Vagina (tissue), 2 donors: ENCODE results near the gene BCL2L14. TPM values are rescaled to one million over a fixed set of nuclear protein-coding genes. Genes with fewer than 3 reads are reported as not detected.
"Not testable (repeated sequence)": the region's sequence is repeated elsewhere in the genome, so short reads cannot be mapped to it uniquely, and the experiment has no call there.

Experiments used
- DNase-seq, 2 donors: peaks; one replicate each; pipeline ENCODE4 v3.0.0-alpha.2; 2017; ENCODE audit errors: extremely low spot score in 2 of 2
- H3K27ac ChIP-seq: fragments of 200-600 bp; sonication (generic); one replicate; pipeline ENCODE4 v1.5.1; 2019
- H3K27me3 ChIP-seq: fragments of 200-600 bp; sonication (generic); one replicate; pipeline ENCODE4 v1.5.1; 2019
- H3K36me3 ChIP-seq, 2 donors: fragments of 200-600 bp; sonication (generic); one replicate each; pipeline ENCODE4 v1.5.1; 2017 to 2019
- H3K4me1 ChIP-seq: fragments of 200-600 bp; sonication (generic); one replicate; pipeline ENCODE4 v1.5.1; 2019
- H3K4me3 ChIP-seq, 2 donors: fragments of 200-600 bp; sonication (generic); 1 replicate in 1 of 2; 2 replicates in 1 of 2; pipeline ENCODE4 v1.5.1; 2016 to 2019
- H3K9me3 ChIP-seq: fragments of 200-600 bp; sonication (generic); one replicate; pipeline ENCODE4 v1.5.1; 2019
- POLR2A ChIP-seq, 2 donors: fragments of 450-650 bp; IDR thresholded peaks; one replicate each; pipeline ENCODE4 v1.6.1; 2017; ENCODE audit warnings: antibody characterized with exemption in 2 of 2, mild to moderate bottlenecking in 2 of 2, moderate library complexity in 2 of 2
- POLR2AphosphoS5 ChIP-seq, 2 donors: sonication (generic); formaldehyde crosslinking; IDR thresholded peaks; one replicate each; pipeline ENCODE4 v1.9.0; 2017; ENCODE audit warnings: antibody characterized with exemption in 2 of 2, mild to moderate bottlenecking in 2 of 2, low read depth in 1 of 2; ENCODE audit not compliant: insufficient read depth in 1 of 2
- intact Hi-C: fragments of 100-400 bp; cut with DNase I; formaldehyde crosslinking; loops from one replicate; pipeline ENCODE4 v1.15.1; 2023
- total RNA-seq: library from RNA; depleted of rRNA; stranded (reverse); fragments of >200 nt; gene quantifications from one replicate; pipeline ENCODE4 v1.2.3, GENCODE V29; 2016
- TF ChIP-seq, protein P1 (sequence below), 3 experiments: fragments of 450-650 bp in 2 of 3; fragments of 200-600 bp in 1 of 3; sonication (generic) in 1 of 3; IDR thresholded peaks; one replicate each; pipeline ENCODE4 v1.5.1; 2017 to 2019; ENCODE audit warnings: antibody characterized with exemption in 3 of 3, mild to moderate bottlenecking in 2 of 3, moderate library complexity in 2 of 3

The BCL2L14 gene
- total RNA-seq, 1 donor from 2014 or later = not detected

DNA sequence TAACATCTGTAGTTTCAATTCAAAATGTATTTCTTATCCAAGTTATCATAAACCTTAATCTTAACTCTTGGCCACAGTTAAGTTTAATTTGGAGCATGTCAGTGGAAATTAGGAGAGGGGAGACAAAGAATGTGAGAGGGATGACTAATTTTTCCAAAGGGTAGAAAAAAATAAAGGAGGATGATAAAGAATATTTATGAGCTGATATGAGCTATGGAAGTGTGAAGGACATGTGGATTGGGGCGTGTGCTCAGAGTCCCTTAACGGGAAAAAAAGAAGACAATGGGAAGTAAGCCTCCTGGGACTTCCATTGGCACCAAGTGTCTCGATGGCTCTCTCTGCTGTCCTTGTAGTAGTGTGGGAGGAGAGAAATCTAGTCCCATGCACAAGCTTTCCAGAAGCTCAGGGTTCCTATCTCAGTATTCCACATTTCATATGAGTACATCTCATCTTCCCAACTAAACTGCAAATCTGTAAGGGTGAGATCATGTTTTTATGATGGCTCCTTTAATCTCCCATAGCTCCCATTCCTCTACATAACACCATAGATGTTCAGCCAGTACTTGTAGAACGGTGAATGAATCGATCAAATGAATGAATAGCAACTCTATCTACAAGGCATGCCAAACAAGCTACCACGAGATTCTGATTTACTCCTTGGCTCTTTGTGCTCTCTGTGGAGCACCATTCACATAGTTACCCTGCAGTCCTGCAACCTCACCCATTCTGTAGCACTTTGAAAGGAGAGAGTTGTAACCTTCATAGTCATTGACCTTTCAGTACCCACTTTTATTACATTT, 27.4 kb downstream of the BCL2L14 start:
- Histone ChIP-seq H3K4me1 (no peaks in the 10 kb centered on the region), H3K9me3 (no peaks in the 10 kb centered on the region), H3K36me3 (no peaks in the 10 kb centered on the region), H3K4me3 (no peak overlapping the region), H3K27me3 (no peaks in the 10 kb centered on the region), H3K27ac (no peak overlapping the region)
- TF ChIP-seq POLR2A (IDR thresholded peaks at IDR 0.05) (no peak), POLR2AphosphoS5 (IDR thresholded peaks at IDR 0.05; ENCODE audit: insufficient read depth in 1 of 2, low read depth in 1 of 2) (no peak)
- TF ChIP-seq, protein P1, sequence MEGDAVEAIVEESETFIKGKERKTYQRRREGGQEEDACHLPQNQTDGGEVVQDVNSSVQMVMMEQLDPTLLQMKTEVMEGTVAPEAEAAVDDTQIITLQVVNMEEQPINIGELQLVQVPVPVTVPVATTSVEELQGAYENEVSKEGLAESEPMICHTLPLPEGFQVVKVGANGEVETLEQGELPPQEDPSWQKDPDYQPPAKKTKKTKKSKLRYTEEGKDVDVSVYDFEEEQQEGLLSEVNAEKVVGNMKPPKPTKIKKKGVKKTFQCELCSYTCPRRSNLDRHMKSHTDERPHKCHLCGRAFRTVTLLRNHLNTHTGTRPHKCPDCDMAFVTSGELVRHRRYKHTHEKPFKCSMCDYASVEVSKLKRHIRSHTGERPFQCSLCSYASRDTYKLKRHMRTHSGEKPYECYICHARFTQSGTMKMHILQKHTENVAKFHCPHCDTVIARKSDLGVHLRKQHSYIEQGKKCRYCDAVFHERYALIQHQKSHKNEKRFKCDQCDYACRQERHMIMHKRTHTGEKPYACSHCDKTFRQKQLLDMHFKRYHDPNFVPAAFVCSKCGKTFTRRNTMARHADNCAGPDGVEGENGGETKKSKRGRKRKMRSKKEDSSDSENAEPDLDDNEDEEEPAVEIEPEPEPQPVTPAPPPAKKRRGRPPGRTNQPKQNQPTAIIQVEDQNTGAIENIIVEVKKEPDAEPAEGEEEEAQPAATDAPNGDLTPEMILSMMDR (IDR thresholded peaks at IDR 0.05) = no peak
- intact Hi-C loops = no loop called here
- DNase-seq = no peak

DNA sequence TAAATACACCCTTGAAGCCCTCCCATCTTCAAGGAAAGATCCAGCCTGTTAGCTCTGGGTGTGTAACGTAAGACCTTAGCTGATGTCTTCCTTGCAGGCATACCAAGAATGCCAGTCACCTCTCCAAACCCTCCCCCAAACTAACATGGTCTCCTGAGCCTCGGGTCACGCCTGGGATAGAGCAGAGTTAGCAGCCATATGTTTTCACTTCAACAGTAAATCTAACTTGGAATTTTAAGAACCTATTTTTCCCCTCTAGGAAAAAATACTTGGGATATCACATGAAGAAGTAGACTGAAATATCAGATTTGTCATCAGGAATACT, 27.9 kb downstream of the BCL2L14 start:
- TF ChIP-seq POLR2A (IDR thresholded peaks at IDR 0.05) (no peak), POLR2AphosphoS5 (IDR thresholded peaks at IDR 0.05; ENCODE audit: insufficient read depth in 1 of 2, low read depth in 1 of 2) (no peak)
- TF ChIP-seq, protein P1 (IDR thresholded peaks at IDR 0.05) = no peak
- no peak for DNase-seq
- no peaks in the 10 kb centered on the region for H3K27me3 ChIP-seq
- H3K9me3 ChIP-seq = no peaks in the 10 kb centered on the region
- intact Hi-C loops = no loop called here
- no peaks in the 10 kb centered on the region for H3K4me1 ChIP-seq
- no peak overlapping the region for H3K27ac ChIP-seq
- H3K4me3 ChIP-seq = no peak overlapping the region
- H3K36me3 ChIP-seq = no peaks in the 10 kb centered on the region

DNA sequence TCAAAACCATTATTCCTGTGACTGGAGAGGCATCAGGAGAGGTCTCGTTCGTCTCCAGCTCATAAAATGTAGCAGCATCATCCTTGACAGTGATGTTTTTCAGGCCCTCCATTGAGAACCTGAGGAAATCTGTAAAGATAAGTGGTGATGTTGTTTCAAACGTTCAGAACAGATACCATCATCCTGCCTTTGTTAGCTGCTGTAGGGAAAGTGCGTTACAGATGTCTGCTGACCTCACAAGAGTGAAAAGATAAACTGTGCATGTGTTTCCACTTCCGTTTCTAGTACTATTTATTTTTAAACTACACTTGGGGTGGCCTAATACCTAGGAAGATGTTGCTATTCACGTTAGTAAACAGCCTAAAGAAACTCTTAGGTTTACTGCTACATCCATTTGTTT, 28.4 kb downstream of the BCL2L14 start:
- Histone ChIP-seq H3K27me3 (no peaks in the 10 kb centered on the region), H3K36me3 (no peaks in the 10 kb centered on the region), H3K4me3 (no peak overlapping the region), H3K4me1 (no peaks in the 10 kb centered on the region), H3K9me3 (no peaks in the 10 kb centered on the region), H3K27ac (no peak overlapping the region)
- no peak for DNase-seq
- intact Hi-C loops = no loop called here
- TF ChIP-seq POLR2A (IDR thresholded peaks at IDR 0.05) (no peak), POLR2AphosphoS5 (IDR thresholded peaks at IDR 0.05; ENCODE audit: insufficient read depth in 1 of 2, low read depth in 1 of 2) (no peak)
- TF ChIP-seq, protein P1 (IDR thresholded peaks at IDR 0.05) = no peak

DNA sequence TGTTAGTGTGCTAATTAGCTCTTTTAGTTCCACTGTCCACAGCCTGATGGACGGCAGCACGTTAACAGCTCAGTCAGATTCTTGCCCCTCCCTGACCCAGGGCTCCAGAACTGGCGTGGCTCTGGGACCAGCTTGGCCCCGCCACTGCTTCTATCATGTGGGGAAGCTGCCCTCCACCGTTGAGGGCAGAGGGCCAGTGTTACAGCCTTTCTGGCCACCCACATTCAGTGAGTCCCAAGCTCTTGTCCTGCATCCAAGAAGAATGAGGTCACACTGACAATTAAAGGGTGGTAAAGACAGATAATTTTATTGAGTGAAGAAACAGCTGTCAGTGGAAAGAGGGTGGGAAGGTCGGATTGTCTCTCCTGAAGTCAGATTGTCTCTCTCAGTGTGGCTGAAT, 36.9 kb downstream of the BCL2L14 start:
- Histone ChIP-seq H3K4me3 (no peak overlapping the region), H3K4me1 (no peaks in the 10 kb centered on the region), H3K27ac (no peak overlapping the region), H3K27me3 (no peaks in the 10 kb centered on the region), H3K9me3 (peaks cover 5% of the 10 kb centered on the region), H3K36me3 (no peaks in the 10 kb centered on the region)
- no peak for DNase-seq
- intact Hi-C loops = no loop called here
- TF ChIP-seq, protein P1 (IDR thresholded peaks at IDR 0.05) = no peak
- TF ChIP-seq POLR2AphosphoS5 (IDR thresholded peaks at IDR 0.05; ENCODE audit: insufficient read depth in 1 of 2, low read depth in 1 of 2) (no peak), POLR2A (IDR thresholded peaks at IDR 0.05) (no peak)

DNA sequence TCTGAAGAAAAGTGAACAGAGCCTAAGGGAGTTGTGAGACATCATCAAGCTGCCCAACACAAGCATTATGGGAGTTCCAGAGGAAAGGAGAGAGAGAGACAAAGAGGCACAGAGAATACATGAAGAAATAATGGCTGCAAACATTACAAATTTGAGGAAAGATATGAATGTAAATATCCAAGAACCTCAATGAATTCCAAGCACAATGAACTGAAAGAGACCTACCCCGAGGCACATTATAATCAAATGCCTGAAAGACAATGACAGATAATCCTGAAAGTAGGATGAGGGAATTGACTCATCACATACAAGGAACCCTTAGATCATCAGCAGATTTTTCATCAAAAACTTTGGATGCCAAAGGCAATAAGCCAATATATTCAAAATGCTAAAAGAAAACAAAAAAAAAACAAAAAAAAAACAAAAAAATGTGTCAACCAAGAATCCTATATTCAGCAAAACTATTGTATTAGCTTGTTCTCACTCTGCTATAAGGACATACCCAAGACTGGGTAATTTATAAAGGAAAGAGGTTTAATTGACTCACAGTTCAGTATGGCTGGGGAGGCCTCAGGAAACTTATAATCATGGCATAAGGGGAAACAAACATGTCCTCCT, 37.8 kb downstream of the BCL2L14 start:
- Histone ChIP-seq H3K27me3 (no peaks in the 10 kb centered on the region), H3K36me3 (no peaks in the 10 kb centered on the region), H3K27ac (no peak overlapping the region), H3K4me3 (no peak overlapping the region), H3K9me3 (peaks cover 5% of the 10 kb centered on the region), H3K4me1 (no peaks in the 10 kb centered on the region)
- no peak for TF ChIP-seq POLR2A (IDR thresholded peaks at IDR 0.05)
- TF ChIP-seq, protein P1 (IDR thresholded peaks at IDR 0.05) = no peak
- TF ChIP-seq POLR2AphosphoS5 (IDR thresholded peaks at IDR 0.05; ENCODE audit: insufficient read depth in 1 of 2, low read depth in 1 of 2) = no peak
- DNase-seq = no peak
- intact Hi-C loops = no loop called here

DNA sequence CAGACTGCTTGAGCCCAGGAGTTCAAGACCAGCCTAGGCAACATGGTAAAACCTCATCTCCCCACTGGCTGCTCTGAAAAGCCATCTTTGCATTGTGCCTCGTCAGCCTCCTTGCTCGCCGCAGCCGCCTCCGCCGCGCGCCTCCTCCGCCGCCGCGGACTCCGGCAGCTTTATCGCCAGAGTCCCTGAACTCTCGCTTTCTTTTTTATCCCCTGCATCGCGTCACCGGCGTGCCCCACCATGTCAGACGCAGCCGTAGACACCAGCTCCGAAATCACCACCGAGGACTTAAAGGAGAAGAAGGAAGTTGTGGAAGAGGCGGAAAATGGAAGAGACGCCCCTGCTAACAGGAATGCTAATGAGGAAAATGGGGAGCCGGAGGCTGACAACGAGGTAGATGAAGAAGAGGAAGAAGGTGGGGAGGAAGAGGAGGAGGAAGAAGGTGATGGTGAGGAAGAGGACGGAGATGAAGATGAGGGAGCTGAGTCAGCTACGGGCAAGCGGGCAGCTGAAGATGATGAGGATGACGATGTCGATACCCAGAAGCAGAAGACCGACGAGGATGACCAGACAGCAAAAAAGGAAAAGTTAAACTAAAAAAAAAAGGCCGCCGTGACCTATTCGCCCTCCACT, 40.3 kb downstream of the BCL2L14 start:
- H3K4me1 ChIP-seq, DNase-seq, H3K27me3 ChIP-seq, H3K27ac ChIP-seq, H3K36me3 ChIP-seq, intact Hi-C loops, H3K4me3 ChIP-seq, H3K9me3 ChIP-seq: not testable (repeated sequence)
